ENCODE results near the gene GATAD2A.

GRCh38 chr19:19535311-19536191, 130.1 kb downstream of the GATAD2A start:
- TF ChIP-seq POLR2A (IDR thresholded peaks at IDR 0.05; ENCODE audit: low read depth, low read length) (no peak), TAF1 (IDR thresholded peaks at IDR 0.05; ENCODE audit: borderline replicate concordance, low read depth, low read length) (no peak), POLR2AphosphoS5 (IDR thresholded peaks at IDR 0.05; ENCODE audit: low read depth, low read length) (no peak)
